Stimulated activated naive CD4-positive, alpha-beta T cell treated with Interleukin-2 at 50 U/mL for 16 hours (primary cell): ENCODE results near the gene ARMC6.

Experiments
- DNase-seq: peaks from one replicate; lab custom pipeline; 2025; lab: John Stamatoyannopoulos, UW

The ARMC6 gene

DNA sequence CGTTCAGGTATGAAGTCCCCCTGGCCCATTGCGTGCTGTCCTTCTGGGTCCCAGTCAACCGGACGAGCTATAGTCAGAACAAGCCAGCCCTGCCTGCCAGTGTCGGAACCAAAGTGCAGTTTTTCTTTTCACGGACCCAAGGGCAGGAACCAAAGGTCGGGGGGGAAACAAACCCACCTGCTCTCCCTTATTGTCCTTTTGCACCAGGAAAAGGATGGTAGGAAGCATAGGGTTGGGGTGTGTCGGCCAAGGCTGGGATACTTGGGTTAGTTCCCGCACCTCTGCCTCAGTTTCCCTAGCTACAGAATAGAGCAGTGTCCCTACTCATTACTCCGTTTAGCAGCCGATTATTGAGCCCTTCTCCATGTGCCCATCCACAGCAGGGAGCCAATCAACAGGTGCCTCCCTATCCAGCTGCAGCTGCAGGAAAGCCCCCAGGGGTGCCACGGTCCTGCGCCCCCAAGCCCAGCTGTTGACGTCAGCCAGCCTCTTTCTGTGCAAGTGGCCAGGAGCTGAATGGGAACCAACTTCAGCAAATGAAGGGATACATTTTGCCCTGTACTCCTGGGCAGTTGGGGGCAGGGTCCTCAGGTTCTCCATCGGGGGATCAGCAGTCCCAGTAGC is 21.0 kb downstream of the ARMC6 start:
- DNase-seq: no peak

DNA sequence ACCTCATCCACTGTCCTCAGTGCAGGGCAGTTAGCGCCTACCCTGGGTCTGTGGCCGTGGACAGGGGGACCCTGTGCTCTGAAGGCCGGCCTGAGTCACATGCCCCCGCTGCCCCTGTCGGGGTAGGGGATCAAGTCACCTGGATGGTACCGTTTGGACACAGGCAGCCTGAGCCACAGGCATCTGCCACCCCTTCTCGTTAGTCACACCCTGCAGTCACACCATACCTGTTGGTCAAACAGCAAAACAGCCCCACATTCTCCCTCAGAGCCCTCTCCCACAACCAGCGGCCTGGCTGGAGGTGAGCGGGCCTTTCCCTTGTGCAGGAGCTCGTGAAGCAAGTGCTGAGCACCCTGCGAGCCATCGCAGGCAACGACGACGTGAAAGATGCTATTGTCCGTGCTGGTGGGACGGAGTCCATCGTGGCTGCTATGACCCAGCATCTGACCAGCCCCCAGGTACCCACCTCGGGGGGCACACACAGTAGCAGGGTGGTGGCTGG is 21.6 kb downstream of the ARMC6 start:
- no peak for DNase-seq

DNA sequence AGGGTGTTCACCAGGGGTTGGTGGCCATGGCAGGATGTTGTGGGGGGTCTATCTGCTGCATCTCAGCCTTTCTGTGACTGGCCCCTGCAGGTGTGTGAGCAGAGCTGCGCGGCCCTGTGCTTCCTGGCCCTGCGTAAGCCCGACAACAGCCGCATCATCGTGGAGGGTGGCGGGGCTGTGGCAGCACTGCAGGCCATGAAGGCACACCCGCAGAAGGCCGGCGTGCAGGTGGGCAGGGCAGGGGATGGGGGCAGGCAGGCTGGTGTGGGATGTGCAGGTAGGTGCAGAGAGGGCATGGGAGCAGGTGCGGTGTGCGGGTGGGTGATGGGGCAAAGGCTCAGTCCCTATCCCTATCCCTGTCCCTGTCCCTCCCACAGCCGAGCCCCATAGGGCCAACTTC is 22.3 kb downstream of the ARMC6 start:
- no peak for DNase-seq

DNA sequence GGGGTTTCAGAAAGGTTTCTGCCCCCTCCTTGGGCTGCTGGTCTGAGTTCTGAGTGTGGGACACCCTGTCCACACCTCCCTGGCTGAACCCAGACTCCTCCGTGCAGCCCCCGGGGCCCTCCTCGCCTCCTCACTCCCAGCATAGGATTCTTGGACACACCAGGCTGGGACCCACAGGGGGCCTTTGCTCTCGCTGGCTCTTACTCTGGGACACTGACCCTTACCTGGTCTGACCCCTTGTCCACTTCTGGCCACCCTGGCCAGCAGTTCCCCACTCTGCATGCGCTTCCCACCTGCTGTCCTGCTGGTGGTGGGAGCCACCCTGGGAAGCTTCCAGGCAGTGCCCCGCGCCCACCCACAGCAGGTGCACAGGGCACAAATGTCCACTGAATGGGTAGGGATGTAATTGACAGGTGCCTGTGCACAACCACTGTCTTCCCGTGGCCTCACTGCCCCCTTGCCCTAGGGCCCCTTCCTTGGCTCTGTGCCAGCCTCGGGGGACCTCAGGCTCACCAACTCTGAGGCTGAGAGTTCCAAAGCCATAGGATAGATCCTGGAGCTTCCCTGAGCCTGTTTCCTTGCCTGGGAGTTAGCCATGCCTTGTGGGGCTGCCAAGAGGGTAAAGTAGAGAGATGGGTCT is 23.4 kb downstream of the ARMC6 start:
- DNase-seq: no peak

- DNase-seq: no peak
Observed at GRCh38 chr19:19057317-19057716, 23.9 kb downstream of the ARMC6 start.

GRCh38 chr19:19057720-19058119 is 24.3 kb downstream of the ARMC6 start:
- DNase-seq: no peak

DNA sequence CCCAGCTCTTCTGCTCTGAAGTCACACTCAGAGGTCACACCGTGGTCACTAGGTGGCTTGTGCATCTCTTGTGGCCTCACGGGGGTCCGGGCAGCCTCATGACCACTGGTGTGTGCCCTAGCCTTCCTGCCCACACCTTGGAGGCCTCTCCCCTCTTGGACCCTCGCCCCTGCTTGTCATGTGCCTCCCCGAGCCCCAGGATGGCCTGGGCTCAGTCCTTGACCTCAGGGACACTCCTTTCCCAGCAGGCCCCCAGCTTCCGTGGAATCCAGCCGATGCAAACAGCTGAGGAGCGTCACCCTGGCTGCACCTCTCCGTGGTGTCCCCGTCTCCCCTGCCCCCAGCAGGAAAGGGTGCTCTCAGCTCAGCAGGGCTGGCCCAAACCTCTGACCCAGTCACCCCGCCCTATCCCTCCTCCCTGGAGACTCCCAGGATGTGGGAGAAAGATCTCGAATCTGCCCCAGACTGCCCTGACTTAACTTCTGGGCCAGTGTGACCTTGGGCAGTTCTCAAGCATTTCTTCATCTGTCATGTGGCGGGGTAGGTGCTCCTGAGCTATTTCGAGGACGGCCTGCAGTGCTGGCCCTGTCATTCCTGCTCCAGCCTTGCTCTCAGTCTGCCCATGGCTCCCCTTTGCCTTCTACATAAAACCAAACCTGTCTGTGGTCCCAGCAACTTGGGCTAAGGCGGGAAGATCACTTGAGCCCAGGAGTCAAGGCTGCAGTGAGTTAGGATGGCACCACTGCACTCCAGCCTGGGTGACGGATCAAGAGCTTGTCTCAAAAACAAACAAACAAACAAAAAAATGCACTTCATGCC is 25.8 kb downstream of the ARMC6 start:
- DNase-seq: no peak

DNA sequence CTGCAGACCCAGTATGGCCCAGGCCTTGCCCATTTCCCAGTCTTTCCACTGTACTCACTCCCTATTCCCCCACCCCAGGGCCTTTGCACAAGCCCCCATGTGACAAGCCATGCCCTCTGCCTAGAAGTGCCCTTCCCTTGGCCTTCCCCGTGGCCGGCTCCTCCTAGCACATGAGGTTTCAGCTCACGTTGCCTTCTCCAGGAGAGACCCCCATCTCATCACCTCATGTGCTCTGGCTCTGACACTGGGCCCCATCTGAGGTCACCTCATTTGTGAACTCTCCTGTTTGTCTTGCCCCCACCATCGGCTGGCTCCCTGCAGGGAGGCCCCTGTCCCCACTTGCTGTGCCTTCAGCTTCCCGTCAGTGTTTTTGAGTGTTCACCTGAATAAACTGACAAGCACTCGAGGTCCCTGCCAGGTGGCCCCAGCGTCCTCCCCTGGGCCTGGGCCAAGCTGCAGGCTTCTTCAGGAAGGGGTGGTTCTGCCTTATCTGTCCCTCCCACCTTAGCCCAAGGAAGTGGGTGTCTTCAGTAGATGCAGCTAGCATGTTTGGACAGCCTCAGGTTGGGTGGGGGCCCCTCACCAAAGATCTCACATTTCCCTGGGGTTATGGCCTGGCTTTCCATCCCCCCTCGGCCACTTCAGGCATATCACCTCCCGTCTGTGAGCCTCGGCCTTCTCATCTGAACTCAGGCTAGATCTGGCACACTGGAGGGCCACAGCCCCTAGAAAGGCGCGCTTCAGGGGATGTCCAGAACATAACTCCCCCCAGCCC is 26.6 kb downstream of the ARMC6 start:
- no peak for DNase-seq

DNA sequence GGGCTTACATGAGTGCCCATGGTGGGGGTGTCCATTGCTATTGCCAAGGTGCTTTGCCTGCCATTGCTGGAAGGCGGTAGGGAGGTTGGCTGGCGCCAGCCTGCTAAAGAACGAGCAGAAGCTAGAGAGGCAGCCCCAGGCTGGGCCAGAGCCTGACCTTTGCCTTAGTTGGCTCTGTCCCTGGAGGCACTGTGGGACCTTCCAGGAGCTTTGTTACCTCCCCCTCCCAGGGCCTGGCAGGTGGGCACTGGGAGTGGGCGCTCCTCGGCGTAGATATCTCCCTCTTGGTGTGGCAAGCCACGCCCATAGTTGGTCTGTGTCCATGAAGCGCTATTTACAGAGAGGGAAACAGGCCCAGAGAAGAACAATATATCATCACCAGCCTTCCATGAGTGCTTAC is 28.1 kb downstream of the ARMC6 start:
- DNase-seq: no peak

- no peak for DNase-seq
Observed at GRCh38 chr19:19062454-19063182, 29.2 kb downstream of the ARMC6 start.

DNA sequence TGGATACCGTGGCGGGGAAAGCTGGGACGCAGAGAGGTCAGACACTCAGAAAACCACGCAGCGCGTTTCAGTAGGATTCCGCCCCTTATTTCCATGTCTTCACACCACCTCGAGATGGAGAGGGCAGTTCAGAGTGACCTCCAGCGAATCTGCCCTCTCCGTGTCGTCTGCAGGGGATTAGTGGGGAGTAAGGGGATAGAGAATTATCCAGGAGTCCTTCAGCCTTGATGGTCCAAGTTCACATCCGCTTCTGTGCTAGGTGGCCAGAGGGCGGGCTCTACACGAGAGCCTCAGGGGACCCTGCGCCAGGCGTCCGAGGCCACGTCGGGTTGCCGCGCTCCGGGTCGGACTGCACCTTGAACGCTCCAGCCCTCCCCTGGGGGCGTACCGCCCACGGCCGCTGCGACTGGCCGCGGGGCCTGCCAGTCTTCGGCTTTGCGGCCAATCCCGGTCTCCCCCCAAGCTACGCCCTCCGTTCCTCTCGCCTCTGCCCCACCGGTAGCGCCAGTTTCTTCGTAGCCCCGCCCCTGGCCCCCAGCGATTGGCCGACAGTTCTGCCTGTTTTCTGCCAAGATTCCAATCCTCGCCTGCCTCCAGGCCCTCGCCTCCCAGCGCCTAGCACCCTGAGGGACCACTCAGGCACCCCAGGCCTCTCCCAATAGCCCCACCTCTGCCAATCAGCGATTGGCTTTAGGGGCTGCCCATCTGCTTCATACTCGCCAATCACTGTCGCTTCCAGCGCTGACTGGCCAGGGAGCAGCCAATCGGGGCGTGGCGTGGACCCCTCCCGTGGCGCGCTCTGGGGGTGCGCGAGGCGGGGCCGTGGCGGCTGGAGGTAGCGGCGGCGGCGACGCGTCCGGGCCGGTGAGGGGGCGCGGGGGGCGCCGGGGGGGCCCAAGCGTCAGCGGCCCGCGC is 30.0 kb downstream of the ARMC6 start, which contains the start of gene SLC25A42:
Gene SLC25A42, plus strand, starts transcription at position 812 of the 915 bp plus-strand sequence. CDS start 32,131 bp downstream, outside the sequence.
- peak; percentile 100 for DNase-seq

- no peak for DNase-seq
Observed at GRCh38 chr19:19064098-19064722, 30.8 kb downstream of the ARMC6 start.

GRCh38 chr19:19064811-19065745 is 31.7 kb downstream of the ARMC6 start:
- no peak for DNase-seq

DNA sequence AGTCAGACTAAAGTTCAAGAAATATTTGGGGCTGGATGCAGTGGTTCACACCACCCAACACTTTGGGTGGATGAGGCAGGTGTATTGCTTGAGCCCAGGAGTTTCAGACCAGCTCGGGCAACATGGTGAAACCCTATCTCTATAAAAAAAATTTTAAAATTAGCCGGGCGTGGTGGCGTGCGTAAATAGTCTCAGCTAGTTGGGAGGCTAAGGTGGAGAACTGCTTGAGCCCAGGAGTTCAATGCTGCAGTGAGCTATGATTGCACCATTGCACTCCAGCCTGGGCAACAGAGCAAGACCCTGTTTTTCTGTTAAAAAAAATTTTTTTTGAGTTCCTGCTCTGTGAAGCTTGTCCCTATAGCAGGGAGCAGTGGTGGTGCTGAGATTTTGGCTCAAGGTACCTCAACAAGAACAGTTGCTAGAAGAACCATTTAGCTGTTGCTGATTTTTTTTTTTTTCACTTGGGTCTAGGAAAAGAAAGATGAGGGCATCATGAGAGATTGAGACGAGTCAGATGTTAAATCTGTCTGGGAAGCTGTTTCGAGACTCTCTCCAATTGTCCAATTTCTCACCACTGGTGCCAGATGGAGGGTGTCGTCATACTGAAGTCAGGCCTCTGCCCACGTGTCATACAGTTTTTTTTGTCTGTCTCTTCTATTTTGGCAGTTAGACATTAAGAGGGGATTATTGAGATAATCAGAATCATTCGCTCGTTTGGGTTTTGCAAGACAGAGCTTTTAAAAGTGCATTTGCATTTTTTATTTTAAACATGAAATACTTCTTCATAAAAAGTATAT is 34.1 kb downstream of the ARMC6 start:
- no peak for DNase-seq

- no peak for DNase-seq
Observed at GRCh38 chr19:19068659-19069654, 35.6 kb downstream of the ARMC6 start.

- DNase-seq: no peak
Observed at GRCh38 chr19:19071897-19072296, 38.5 kb downstream of the ARMC6 start.
